ENCODE results near the gene ACTR8.

DNA sequence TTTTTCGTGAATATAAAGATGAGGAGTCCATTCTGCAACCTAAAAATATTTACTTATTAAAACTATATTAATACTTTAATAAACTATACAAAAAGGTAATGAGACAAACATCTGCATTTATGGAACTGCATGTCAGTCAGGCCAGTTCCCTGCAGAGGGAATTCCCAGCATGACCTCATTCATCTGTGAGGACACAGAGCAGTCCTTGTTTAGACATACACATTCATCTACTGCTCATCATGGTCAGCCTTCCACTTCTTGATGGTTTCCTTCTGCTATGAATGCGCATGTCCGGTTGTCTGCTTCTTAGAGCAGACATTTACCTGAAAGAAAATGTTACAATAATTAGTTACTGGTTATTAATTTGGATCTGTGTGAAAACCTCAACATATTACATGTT is 3.3 kb upstream of the ACTR8 start:
- TF ChIP-seq, protein P1, sequence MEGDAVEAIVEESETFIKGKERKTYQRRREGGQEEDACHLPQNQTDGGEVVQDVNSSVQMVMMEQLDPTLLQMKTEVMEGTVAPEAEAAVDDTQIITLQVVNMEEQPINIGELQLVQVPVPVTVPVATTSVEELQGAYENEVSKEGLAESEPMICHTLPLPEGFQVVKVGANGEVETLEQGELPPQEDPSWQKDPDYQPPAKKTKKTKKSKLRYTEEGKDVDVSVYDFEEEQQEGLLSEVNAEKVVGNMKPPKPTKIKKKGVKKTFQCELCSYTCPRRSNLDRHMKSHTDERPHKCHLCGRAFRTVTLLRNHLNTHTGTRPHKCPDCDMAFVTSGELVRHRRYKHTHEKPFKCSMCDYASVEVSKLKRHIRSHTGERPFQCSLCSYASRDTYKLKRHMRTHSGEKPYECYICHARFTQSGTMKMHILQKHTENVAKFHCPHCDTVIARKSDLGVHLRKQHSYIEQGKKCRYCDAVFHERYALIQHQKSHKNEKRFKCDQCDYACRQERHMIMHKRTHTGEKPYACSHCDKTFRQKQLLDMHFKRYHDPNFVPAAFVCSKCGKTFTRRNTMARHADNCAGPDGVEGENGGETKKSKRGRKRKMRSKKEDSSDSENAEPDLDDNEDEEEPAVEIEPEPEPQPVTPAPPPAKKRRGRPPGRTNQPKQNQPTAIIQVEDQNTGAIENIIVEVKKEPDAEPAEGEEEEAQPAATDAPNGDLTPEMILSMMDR (IDR thresholded peaks at IDR 0.05): no peak
- TF ChIP-seq POLR2A (IDR thresholded peaks at IDR 0.05) (no peak), EP300 (IDR thresholded peaks at IDR 0.05) (no peak)
